HG03139 (cell line): ENCODE data around the gene TLK2.
"Not testable (repeated sequence)": the region's sequence is repeated elsewhere in the genome, so short reads cannot be mapped to it uniquely, and the experiment has no call there.

Experiments used
- ATAC-seq: cut with Tn5 transposase; IDR thresholded peaks from one replicate; pipeline ENCODE4 v1.9.1; 2021; ENCODE audit not compliant: unreplicated experiment

TLK2 gene

DNA sequence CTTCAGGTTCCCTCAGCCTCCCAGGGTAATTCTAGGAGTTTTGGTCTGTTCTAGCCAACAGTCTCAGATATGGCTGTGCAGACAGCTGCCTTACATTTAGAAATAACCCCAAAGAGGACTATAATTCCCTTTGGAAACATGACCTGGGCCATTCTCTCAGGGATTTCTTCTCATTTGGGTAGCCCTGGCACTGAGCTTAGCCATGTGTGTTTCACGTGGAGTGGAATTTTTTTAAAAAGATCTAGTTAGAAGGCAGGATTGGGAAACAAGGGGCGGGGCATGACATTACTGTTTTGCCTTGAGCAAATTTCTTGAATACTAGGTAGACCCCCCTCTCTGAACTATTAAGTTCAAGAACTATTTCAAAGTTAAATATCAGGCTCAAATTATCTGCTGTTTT, 119.3 kb downstream of the TLK2 start:
- ATAC-seq, result no peak

DNA sequence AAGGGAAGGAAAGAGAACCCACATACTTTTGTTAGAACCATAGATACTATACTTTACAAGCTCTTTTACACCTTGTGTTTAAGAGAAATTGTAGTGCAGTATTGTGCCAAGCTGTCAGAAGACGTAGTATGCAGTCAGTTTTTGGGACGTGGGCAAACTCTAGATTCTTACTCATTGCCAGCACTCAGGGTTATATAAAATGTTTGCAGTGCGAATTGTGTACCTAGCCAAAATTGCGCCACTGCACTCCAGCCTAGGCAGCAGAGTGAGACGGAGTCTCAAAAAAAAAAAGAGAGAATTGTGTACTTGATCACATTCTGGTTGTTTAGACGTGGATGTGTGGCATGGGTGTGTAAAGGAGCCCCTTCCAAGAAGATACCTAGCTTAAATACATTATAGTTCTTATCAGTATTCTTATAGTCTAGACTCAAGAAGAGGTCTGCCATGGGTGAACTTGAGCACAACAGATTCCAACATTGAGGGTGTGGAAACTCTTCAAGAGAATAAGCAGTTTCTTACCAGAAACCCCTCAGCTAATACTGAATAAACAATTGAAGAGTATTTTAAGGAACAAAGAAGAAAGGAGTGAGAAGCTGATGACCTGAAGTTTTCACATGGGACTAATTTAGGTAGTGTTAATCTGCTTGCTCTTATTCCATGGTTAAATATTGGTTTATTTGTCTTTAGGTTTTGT, 121.5 kb downstream of the TLK2 start:
- no peak for ATAC-seq

DNA sequence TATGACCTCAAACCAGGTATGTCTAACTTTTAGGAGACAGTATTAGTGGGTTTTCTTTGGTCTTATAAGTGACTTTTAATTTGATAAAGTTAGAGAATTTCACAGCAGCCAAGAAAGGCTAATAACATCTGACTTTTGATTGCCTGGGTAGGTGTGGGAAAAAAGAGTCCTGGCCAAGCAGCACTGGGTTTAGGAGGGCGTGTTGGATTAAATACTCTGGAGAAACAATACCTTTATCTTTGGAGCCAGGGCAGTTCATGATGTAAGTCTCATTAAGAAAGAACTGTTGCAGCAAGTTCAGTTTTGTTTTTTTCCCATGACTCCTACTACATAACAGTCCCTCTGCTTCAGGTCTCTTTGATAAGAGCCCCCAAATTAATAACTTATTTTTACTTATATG, 122.2 kb downstream of the TLK2 start:
- no peak for ATAC-seq

DNA sequence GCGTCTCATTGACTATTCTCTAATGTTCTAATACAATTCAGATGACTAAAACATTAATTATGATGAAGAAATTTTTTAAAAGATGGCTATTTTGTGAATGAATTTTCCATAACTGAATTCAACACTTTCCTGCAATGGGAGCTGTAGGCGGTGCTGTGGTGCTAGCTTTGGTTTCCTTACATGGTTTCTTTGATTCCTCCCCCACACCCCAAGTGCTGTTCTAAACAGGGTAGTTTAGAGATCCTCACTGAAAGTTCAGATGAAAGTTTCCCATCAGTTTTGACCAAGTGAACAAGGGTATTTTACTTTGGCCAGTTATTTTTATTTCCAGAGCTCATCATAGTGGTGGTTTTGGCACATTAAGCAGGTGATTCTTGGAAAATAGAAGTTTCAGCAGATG, 122.8 kb downstream of the TLK2 start:
- ATAC-seq, result no peak

DNA sequence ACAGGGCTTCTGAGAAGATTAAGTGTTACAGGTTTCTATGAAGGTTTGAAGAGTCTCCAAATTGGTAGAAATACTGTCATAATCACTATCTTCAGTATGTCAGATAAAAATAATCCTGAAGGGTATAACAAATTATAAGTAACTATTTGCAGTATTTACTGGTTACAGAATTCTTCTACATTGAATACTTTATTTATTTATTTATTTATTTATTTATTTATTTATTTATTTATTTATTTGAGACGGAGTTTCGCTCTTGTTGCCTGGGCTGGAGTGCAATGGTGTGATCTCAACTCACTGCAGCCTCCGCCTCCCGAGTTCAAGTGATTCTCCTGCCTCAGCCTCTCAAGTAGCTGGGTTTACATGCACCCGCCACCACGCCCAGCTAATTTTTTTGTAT, 125.2 kb downstream of the TLK2 start:
- ATAC-seq, result not testable (repeated sequence)

DNA sequence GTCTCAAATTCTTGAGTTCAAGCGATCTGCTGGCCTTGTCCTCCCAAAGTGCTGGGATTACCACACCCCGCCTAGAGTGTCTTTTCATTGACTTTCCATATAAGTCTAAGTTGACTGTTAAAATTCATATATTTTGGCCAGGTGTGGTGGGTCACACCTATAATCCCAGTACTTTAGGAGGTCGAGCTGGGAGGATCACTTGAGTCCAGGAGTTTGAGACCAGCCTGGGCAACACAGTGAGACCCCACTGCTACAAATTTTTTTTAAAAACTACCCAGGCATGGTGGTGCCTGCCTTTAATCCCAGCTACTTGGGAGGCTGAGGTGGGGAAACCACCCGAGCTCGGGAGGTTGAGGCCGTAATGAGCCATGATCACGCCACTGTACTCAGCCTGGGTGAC, 127.0 kb downstream of the TLK2 start:
- no peak for ATAC-seq

DNA sequence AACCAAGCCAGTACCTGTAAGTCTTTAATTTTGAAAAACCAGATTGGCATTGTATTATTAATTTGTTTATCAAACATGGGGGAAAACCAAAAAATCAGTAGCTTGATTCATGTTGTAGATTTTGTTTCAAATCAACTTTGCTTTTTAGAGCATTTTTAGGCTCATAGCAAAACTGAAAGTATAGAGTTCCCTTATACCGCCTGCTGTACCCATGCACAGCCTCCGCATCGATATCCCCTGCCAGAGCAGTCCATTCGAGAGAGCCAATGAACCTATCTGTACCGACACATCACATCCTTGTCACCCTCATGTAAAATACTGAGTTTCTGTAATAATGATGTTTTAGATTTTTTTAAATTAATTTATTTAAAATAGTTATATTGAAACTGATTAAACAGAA, 132.7 kb downstream of the TLK2 start:
- ATAC-seq, result peak; percentile 70

DNA sequence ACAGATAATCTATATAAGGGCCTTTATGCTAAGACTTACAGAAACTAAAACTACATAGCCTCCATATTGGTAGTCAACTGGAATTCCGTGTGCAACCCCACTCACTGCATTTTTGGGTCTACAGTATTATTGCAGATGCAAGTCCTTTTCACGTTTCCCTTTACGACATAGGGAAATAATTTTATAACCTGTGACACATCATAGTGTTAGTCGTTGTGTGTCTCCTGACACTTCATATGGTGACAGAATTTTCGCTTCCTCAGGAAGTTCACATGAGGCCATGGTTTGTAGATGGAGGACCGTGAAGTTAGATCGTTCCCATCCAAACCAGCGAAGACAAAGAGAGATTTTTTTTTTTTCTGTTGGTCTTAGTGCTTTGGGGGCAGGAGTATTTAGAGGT, 133.1 kb downstream of the TLK2 start:
- no peak for ATAC-seq

DNA sequence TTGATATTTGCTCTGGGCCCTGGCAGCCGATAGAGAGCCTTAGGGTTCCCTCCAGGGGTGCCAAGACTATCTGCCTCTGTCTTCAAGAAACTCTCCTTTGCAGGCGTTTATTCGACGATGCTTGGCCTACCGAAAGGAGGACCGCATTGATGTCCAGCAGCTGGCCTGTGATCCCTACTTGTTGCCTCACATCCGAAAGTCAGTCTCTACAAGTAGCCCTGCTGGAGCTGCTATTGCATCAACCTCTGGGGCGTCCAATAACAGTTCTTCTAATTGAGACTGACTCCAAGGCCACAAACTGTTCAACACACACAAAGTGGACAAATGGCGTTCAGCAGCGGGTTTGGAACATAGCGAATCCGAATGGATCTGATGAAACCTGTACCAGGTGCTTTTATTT, 133.7 kb downstream of the TLK2 start:
- not testable (repeated sequence) for ATAC-seq

DNA sequence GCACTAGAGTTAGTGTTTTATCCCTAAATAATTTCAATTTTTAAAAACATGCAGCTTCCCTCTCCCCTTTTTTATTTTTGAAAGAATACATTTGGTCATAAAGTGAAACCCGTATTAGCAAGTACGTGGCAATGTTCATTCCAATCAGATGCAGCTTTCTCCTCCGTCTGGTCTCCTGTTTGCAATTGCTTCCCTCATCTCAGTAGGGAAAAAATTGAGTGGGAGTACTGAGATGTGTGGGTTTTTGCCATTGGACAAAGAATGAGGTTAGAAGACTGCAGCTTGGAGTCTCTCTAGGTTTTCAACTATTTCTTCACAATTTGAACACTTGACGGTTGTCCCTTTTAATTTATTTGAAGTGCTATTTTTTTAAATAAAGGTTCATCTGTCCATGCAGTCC, 134.5 kb downstream of the TLK2 start:
- not testable (repeated sequence) for ATAC-seq

DNA sequence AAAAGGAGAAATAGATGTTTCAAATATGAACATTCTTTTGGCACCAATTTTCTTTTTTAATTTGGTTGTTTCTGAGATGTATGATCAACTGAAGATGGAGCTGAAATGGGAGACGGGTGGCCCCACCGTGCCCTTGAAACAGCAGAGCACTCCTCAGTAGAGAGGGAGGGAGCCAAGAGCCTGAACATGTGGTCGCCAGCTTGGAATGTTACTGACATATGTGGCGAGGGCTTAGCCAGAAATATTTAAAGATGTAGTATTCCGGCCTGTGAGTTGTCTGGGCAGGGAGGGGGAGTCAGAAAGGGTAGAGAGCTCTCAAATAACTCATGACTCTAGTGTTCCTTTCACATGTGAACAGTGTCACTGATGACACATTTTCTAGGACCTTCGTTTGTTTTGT, 135.5 kb downstream of the TLK2 start:
- ATAC-seq, result no peak

DNA sequence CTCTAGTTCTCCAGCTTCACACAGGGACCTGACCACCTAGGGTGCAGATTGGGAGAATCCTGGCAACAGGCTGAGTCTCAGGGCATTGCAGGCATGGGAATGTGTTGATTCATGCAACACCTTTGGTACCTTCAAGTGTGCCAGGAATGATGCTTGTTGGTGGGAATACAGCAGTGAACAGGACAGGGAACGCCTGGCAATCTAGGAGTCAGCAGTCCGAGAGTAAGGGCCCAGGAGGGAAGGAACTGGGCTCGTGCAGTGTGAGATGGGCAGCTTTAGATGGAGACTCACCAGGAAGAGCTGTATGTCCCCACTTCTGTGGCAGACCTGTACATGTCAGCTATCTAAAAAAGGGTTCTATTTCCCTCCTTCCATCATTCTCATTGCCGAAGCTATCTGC, 136.9 kb downstream of the TLK2 start:
- ATAC-seq, result no peak

DNA sequence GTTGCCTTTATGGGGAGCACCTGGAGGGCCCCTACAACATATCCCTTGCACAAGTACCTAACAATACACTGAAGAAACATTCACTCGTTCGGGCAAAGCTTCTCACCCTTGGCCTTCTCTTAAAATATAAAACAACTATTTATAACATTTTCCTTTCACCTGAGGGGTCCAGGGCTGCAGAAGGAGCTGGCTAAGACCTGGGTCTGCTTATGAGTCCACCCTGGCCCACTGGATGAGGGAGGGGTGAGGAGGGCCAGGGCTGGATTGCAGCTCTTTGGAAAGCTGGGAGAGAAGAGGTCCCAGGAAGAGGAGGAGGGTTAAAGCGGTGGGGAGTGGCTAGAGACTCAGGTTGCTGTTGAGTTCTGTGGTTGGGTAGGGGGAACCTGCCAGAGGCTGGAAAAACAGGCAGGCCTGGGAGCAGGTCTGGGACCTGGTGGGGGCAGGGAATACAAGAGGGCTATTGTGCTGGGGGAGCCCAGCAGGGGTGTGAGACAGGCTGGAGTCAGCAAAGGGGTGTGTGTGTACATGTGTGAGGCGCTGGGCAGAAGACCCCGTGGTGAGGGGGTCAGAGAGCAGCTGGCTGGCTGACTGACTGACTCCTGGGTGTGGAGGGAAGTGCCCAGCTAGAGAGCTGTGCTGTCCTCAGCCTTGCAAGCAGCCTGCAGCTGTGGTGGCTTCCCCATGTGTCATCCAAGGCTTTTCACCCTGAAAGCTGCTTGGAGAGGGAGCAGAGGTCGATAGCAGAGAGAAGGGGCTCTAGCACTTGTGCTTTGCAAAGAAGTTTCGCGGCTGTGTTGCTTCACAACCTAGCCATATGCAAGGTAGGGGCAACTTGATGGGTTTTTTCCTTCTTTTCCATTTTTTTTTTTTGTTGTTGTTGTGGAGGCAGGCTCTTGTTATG, 138.6 kb downstream of the TLK2 start:
- ATAC-seq, result no peak

DNA sequence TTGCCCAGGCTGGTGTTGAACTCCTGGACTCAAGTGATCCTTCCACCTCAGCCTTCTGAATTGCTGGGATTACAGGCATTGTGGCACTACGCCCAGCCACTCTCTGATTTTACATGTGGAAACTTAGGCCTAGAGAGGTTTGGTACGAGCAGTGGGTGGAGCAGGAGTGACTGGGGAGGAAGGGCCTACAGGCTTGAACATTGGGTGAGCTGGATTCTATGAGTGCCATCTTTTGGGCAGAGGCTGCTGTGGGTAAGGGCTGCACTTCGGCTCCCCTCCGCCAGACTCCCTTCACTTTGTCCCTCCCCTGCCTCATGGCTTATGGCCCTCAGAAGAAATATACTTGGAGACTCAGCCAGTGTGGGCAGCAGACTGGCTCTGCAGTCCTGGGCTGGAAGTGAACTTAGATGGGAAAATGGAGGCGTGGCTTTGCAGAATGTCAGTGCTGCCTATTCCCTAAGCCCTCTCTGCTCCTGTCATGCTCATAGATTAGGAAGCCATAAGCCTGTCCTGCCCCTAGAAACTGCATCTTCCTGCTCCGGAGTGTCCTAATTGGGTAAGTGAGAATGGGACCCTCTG, 139.4 kb downstream of the TLK2 start:
- ATAC-seq, result no peak

DNA sequence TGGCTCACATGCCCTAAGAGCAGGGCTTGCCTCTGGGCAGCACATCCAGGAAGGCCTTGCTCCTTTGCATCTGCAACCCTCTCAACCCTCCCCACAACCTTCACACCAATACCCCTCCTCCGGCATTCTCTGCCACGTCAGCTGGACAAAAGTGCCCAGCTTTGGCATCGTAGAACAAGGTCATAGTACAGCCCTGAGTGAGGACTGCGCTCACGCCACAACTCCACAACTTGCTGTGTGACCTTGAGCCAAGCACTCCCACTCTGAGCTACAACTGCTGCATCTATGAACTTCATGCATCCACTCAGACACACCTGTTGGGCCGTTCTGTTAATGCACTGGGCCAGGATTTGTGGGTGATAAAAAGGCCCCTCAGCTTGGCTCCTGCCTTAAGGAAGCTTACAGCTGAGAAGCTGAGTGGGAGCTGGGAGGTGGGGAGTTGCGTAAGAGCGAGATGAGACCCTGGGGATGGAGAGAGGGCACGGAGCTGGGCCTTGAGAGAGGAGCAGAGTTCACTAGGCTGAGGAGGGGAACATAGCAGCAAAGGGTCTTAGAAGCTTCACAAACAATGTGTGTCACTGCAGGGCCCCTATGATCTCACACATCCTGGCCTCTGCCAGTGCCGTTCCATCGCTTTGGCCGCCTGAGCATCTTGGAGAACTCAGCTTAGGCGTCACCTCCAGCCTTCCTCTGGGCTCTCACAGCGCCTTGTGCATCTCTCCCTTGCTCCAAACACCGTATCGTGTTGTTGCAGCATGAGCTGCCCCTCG, 140.2 kb downstream of the TLK2 start:
- ATAC-seq, result no peak

DNA sequence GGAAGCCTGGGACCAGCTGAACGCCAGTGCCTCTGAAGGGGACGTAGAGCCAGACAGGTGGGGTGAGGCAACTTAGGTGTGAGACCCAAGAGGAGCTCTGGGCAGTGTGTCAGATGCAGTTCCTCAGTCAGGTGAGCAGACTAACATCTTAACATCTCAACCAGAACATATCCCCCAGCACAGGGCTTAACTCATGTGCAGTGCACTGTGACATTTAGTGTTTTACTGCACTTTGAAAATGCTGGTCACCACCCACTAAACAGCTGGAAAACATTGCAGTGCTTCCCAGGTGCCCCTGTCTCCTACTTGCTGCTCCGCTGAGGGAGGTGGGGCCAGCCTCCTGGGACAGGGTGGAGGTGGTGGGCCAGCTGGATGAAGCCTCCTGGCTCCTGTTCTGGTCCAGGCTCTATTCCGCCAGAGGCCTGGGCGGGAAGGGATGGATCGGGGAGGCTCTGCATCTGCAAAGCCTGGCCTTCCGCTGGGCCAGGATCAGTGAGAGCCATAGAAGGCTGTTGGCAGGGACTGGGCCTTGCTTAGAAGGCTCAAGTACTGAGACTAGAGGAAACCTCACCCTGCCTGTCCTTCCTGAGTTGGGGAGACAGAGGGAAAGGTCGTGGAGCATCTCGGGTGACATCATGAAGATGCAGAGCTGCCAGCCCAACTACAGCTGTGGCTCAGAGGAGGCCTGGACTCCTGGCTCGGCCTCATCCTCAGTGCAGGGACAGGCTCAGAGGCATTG, 141.0 kb downstream of the TLK2 start:
- no peak for ATAC-seq

DNA sequence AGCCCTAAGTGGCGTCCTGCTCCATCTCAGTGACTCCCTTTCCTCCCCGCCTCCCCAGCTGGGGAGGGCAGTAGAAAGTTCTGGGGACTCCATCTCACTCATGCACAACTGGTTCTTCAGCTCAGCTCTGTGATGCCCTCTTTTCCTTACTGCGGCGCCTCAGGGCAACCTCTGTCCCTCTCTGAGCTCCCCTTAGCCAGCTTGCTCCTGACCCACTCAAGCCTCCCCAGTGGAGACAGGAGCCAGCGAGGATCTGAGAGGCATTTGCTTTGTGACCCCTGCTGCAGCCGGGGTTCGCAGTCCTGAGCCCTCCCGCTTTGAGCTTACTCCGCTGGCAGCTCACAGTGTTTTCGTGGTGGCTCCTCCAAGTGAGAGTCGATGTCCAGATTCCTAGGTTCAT, 142.6 kb downstream of the TLK2 start:
- ATAC-seq, result no peak

DNA sequence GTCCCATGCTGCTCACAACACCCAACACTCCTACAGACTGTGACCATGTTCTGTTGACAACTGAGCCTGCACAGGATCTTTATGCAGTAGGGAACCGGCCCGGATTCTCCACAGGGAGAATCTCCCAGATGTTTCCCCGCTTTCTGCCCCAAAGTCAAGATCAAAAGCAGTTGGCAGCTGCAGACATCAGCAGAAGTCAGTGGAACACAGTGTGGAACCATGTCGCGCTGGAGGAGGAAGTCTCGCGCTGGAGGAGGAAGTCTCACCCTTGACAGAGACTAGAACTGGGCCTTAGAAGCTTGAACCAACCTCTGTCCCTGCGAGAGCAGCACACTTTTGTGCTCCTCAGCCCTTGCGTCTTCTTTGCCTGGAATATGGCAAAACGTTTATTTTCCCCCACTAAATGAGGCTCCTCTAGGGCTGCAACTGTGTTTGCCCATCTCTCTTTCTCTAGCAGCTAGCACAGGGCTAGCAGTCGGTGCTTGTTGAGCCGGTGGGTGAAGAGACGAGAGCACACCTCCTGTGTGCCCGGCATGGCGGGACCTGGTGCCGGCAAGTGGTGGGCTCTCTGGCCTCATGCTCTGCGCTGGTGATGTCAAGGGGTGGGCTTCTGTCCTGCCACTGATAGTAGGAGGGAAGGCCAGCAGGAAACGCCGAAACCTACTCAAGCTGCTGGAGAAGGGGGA, 146.7 kb downstream of the TLK2 start:
- no peak for ATAC-seq

DNA sequence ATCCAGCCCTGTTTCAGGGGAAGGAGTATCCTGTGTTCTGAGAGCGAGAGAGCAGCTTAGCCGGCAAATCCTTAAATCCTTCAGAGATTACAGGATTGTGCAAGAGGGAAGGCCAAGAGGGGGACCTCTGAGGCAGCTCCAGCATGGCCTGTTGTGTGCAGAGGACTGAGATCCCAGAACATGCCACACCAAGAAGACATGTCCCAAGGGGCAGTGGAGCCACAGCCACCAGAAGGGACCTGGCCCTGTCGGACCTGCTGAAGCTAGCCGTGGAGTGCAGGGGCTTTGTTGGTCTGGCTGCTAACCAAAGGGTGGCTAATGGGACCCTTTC, 147.2 kb downstream of the TLK2 start:
- ATAC-seq, result no peak

DNA sequence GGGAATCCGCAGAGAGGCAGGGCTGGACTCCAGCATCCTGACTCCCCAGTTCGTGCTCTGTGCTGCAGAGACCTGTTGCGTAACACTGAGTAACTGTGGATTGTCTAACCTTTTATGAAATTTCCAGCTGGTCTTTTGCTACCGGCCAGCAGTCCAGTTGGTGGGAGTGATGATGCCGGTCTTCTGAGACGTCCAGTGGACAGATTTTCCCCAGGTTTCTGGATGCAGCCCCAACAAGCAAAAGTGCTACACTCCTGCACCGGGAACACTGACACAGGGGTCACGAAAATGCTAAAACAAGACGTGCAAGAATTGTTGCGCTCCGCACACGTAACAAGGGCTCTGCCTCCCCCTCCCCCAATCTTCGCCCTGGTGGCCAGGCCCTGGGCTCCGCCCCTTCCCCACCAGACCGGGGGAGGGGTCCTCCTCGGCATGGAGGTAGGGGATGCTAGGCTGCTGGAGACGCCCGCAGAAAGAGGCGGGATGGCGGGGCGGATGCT, 148.1 kb downstream of the TLK2 start:
- ATAC-seq, result no peak
